Measurements from ENCODE around the gene LRPAP1. TPM values are rescaled to one million over a fixed set of nuclear protein-coding genes. Genes with fewer than 3 reads are reported as not detected.
"Not testable (repeated sequence)": the region's sequence is repeated elsewhere in the genome, so short reads cannot be mapped to it uniquely, and the experiment has no call there.

Gene LRPAP1
- total RNA-seq, 4 donors from 2014 or later, result 8.8 to 260 (median 164) TPM

DNA sequence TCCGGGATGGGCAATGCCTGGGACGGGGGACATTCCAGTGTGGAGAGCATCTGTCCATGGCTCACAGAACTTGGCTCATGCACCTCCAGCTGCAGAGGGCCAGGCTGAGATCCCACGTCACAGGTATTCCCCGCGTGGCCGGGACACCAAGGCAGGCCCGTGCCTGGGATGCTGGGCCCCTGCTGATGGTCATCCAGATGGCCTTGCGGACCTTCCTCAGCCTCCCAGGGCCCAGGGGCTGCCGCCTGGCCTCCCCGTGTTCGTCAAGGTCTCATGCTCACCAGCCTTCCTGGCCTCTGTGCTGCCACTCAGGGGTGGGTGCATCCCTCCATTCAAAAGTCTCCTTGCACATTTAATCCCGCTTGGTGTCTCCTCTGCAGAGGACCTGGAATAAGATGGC is 40.9 kb upstream of the LRPAP1 start:
- DNase-seq, result no peak
- Histone ChIP-seq H3K27ac (no peak overlapping the region), H3K4me1 (no peaks in the 10 kb centered on the region), H3K4me3 (no peak overlapping the region), H3K27me3 (no peaks in the 10 kb centered on the region), H3K36me3 (no peaks in the 10 kb centered on the region), H3K9me3 (no peaks in the 10 kb centered on the region)
- TF ChIP-seq, protein P1, sequence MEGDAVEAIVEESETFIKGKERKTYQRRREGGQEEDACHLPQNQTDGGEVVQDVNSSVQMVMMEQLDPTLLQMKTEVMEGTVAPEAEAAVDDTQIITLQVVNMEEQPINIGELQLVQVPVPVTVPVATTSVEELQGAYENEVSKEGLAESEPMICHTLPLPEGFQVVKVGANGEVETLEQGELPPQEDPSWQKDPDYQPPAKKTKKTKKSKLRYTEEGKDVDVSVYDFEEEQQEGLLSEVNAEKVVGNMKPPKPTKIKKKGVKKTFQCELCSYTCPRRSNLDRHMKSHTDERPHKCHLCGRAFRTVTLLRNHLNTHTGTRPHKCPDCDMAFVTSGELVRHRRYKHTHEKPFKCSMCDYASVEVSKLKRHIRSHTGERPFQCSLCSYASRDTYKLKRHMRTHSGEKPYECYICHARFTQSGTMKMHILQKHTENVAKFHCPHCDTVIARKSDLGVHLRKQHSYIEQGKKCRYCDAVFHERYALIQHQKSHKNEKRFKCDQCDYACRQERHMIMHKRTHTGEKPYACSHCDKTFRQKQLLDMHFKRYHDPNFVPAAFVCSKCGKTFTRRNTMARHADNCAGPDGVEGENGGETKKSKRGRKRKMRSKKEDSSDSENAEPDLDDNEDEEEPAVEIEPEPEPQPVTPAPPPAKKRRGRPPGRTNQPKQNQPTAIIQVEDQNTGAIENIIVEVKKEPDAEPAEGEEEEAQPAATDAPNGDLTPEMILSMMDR (IDR thresholded peaks at IDR 0.05), result no peak
- no peak for TF ChIP-seq POLR2A (IDR thresholded peaks at IDR 0.05)
- intact Hi-C loops (cut with DNase I; ENCODE audit: low total_unique reads), result no loop called here

DNA sequence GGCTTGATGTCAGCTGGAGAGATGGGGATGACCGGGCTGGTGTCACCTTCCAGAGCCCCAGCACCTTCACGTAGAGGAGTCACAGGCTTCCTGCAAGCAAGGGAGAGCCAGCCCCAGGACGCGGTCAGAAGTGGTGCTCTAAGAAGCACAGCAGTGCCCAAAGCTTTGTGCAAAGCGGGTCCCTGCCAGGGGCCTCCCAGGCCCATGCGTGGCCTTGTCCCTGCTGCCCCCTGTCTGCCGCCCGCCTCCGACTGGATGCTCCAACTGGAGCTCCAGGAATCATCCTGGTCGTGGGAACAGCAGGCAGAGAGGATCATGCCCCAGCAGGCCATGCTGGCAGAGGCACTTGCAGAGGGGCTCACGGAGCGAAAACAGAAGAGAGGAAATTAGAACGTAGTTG is 40.1 kb upstream of the LRPAP1 start:
- H3K4me1 ChIP-seq, result no peaks in the 10 kb centered on the region
- intact Hi-C loops (cut with DNase I; ENCODE audit: low total_unique reads), result no loop called here
- H3K27me3 ChIP-seq, result no peaks in the 10 kb centered on the region
- H3K27ac ChIP-seq, result no peak overlapping the region
- no peaks in the 10 kb centered on the region for H3K36me3 ChIP-seq
- H3K4me3 ChIP-seq, result no peak overlapping the region
- H3K9me3 ChIP-seq, result no peaks in the 10 kb centered on the region
- no peak for DNase-seq
- TF ChIP-seq, protein P1 (IDR thresholded peaks at IDR 0.05), result no peak
- no peak for TF ChIP-seq POLR2A (IDR thresholded peaks at IDR 0.05)

- H3K9me3 ChIP-seq, result no peaks in the 10 kb centered on the region
- intact Hi-C loops (cut with DNase I; ENCODE audit: low total_unique reads), result no loop called here
- H3K27ac ChIP-seq, result no peak overlapping the region
- DNase-seq, result no peak
- no peaks in the 10 kb centered on the region for H3K4me1 ChIP-seq
- TF ChIP-seq, protein P1 (IDR thresholded peaks at IDR 0.05), result no peak
- TF ChIP-seq POLR2A (IDR thresholded peaks at IDR 0.05), result no peak
- H3K27me3 ChIP-seq, result no peaks in the 10 kb centered on the region
- H3K4me3 ChIP-seq, result no peak overlapping the region
- no peaks in the 10 kb centered on the region for H3K36me3 ChIP-seq
These were observed 39.7 kb upstream of the LRPAP1 start for GRCh38 chr4:3571921-3572320.

GRCh38 chr4:3570923-3571322 is 38.7 kb upstream of the LRPAP1 start:
- DNase-seq, result not testable (repeated sequence)

GRCh38 chr4:3569611-3570010 is 37.4 kb upstream of the LRPAP1 start:
- intact Hi-C loops (cut with DNase I; ENCODE audit: low total_unique reads); H3K4me1 ChIP-seq; H3K27ac ChIP-seq; H3K27me3 ChIP-seq; H3K4me3 ChIP-seq; DNase-seq; H3K36me3 ChIP-seq; H3K9me3 ChIP-seq: not testable (repeated sequence)

More at GRCh38 chr4:3570923-3571322, 38.7 kb upstream of the LRPAP1 start:
- H3K4me1 ChIP-seq; H3K36me3 ChIP-seq; H3K27me3 ChIP-seq; H3K4me3 ChIP-seq; H3K27ac ChIP-seq; H3K9me3 ChIP-seq; intact Hi-C loops (cut with DNase I; ENCODE audit: low total_unique reads): not testable (repeated sequence)

DNA sequence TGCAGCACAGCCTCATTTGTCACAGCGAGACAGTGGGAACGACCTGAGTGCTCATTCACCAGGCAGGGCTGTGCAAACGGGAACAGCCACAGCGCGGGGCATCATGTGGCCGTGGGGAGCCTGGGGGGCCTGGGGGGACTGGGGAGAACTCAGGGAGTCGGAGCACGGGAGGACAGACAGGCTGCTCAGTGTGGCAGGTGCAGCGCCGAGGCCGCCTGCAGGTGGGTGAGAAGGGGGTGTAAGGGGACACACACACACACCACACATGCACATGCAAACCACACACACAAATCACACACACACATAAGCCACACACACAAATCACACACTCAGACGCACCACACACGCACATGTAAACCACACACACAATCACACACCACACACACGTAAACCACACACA is 34.5 kb upstream of the LRPAP1 start:
- H3K4me1 ChIP-seq; H3K4me3 ChIP-seq; H3K36me3 ChIP-seq; H3K9me3 ChIP-seq; intact Hi-C loops (cut with DNase I; ENCODE audit: low total_unique reads); H3K27ac ChIP-seq; DNase-seq; H3K27me3 ChIP-seq: not testable (repeated sequence)

DNA sequence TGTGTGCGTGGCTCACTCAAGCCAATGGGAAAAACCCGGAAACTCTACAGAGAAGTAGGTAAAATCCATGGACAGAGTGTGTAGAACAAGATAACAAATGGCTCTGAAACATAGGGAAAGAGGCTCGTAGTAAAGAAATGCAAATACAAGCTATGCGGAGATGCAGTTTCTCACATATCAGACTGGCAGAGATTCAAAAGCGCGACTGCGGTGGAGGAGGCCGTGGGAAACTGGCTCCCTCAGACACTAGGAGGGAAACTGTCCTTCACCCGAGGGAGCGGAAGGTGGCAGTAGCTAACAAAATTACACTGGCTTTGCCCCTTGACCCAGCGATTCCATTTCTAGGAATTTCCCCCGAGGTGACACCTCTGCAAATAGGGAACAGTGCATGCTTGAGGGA is 34.1 kb upstream of the LRPAP1 start:
- H3K27me3 ChIP-seq; H3K9me3 ChIP-seq; H3K36me3 ChIP-seq; H3K4me3 ChIP-seq; H3K4me1 ChIP-seq; intact Hi-C loops (cut with DNase I; ENCODE audit: low total_unique reads); DNase-seq; H3K27ac ChIP-seq: not testable (repeated sequence)
- TF ChIP-seq, protein P1 (IDR thresholded peaks at IDR 0.05), result peak in 2 of 4 experiments; percentile 29 to 39

DNA sequence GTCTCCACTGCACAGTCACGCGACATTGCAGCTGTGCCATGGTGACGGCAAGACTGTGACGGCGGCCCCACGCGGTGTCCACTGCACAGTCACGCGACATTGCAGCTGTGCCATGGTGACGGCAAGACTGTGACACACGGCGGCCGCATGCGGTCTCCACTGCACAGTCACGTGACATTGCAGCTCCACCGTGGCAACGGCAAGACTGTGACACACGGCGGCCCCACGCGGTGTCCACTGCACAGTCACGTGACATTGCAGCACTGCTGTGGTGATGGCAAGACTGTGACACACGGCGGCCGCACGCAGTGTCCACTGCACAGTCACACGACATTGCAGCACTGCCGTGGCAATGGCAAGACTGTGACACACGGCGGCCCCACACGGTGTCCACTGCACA is 32.7 kb upstream of the LRPAP1 start:
- H3K9me3 ChIP-seq; H3K4me1 ChIP-seq; DNase-seq; H3K36me3 ChIP-seq; H3K4me3 ChIP-seq; H3K27ac ChIP-seq; intact Hi-C loops (cut with DNase I; ENCODE audit: low total_unique reads); H3K27me3 ChIP-seq: not testable (repeated sequence)

All from uterus (tissue), 4 donors.